IPS DF 19.7 (cell line): ENCODE results near the gene NKTR.

Experiments
- DNase-seq: peaks from one replicate; pipeline ENCODE4 v3.0.0-alpha.2; 2013; ENCODE audit warnings: low read depth, low spot score

NKTR gene

DNA sequence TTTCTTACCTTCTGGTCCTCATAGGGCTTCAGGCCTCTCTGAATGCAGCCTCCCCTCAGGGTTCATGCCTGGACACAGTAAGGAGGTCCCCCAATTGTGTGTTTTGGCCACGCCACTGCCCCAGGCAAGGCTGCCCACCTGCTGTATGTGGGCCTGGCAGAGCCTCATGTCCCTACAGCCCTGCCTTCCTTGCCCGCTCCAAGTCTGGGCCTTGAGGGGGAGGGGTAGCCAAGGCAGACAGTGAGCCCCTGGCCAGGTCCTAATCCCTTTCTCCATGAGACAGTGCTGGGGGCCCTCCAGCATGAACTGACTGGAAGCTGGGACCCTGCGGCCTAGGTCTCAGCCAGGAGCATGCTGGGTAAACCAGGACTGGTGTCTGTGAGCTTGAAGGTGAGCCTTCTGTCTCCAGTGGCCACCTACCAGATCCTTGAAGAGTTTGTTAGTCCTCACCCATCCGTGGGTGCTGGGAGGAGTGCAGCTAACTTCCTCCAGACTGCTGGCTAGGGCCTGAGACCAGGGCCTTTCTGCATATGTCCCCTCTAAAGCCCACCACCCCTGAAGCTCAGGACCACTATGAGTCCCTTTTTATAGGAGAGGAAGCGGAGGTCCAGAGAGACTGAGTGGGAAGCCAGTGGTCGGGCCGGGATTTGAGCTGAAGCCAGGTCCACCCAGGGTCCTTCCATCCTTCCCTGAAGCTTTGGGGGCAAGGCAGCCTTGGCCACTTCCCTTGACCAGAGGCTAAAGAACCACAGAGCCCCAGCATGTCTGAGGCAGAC, 61.7 kb downstream of the NKTR start:
- DNase-seq: no peak

DNA sequence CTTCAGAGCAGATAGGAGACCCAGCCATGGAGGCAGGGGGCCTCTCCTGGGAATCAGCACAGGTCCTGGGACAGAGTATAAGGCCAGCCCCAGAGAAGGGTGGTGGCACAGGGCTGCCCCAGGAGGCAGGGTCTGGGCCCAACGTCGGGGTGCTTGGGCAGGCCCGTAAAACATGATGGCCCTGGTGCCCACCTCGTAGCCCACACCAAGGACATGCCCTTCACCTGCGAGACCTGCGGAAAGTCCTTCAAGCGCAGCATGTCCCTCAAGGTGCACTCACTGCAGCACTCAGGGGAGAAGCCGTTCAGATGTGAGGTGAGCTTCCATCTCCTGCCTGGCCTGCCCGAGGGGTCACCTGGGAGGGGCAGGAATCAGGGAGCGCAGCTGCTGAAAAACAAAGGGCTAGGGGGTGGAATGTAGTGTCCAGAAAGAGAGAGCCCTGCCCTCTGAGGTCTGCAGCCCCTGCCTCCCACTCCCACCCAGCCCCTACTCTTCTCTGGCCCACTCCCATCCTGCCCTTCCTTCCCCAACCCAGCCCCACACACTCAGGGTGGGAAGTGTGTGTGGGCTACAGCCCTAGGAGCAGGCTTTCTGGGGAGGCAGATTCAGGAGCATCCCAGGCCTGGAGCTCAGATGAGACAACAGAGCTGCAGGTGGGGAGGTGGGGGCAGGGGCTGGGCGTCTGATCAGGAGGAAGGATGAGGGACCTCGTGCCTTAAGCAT, 62.5 kb downstream of the NKTR start:
- DNase-seq: no peak

DNA sequence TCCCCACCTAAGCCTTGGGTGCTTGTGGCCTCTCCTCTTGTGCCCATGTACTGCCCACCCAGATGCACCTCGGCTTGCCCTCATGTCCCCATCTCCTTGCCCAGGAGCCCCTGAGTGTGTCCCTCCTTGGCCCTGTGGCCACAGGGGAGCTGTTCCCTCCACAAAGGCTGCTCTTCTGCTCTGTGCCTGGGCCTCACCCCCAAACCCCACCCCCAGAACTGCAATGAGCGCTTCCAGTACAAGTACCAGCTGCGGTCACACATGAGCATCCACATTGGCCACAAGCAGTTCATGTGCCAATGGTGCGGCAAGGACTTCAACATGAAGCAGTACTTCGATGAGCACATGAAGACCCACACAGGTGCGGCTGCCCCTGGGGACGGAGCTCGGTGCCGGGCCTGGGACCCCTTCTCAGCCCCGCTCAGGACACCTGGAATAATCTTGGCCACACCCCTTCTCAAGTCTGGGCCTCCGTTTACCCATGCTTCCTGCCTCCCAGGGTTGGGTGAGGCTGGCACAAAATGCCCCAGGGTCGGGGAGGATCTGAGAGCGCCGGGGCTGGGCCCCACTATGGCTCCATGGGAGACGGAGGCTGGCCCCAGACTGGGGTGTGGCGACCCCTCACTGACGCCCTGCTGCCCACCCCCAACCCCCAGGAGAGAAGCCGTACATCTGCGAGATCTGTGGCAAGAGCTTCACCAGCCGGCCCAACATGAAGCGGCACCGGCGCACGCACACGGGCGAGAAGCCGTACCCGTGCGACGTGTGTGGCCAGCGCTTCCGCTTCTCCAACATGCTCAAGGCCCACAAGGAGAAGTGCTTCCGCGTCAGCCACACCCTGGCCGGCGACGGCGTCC, 63.3 kb downstream of the NKTR start:
- DNase-seq: no peak

DNA sequence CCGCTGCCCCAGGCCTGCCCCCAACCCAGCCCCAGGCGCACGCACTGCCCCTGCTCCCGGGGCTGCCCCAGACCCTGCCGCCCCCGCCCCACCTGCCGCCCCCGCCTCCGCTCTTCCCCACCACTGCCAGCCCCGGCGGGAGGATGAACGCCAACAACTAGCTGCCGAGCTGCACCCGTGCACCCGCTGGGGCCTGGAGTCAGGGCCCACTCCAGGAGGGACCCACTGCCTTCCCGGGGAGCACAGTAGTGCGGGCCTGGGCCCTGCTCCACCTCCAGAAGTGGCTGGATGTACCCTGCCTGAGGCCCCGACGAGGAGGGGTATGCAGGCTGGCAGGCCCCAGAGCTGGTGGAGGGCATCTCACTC, 63.9 kb downstream of the NKTR start:
- no peak for DNase-seq

DNA sequence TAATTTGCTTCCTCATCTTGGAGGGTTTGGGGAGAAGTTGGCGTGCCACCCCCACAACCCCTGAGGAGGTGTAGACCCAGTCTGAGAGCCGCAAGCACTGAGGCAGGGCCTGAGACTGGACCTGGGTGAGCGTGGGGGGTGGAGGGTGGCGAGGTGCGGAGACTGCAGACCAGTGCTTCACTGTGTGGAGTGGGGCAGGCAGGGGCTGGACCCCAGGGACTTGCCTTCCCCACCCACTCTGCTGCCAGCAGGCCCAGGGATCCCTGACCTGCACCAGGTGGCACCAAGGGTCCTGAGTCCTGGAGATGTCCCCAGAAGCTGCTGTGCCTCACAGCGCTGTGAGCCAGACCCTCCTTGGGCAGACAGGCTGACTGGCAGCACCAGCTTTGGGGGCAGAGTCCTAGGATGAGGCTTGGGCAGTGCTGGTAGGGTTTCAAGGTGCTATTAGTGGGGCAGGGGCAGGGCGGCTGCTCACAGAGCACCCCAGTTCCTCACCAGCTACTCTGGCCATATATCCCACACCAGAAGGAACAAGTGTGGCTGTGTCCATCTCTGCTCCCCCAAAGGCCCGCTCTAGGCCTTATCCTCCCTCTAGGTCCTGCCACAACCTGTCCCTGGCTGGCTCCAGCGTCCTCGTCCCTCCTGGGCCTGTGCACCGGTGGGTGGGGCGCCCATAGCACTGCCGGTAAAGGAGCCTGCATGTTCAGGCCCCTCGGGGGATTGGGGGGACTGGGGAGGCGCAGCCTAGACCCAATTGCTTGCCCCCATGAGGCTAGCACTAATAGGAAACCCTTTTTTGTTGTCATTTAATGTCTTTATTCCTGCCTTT, 64.8 kb downstream of the NKTR start:
- no peak for DNase-seq

- no peak for DNase-seq
Measured at GRCh38 chr3:42666022-42666421, 65.5 kb downstream of the NKTR start.

DNA sequence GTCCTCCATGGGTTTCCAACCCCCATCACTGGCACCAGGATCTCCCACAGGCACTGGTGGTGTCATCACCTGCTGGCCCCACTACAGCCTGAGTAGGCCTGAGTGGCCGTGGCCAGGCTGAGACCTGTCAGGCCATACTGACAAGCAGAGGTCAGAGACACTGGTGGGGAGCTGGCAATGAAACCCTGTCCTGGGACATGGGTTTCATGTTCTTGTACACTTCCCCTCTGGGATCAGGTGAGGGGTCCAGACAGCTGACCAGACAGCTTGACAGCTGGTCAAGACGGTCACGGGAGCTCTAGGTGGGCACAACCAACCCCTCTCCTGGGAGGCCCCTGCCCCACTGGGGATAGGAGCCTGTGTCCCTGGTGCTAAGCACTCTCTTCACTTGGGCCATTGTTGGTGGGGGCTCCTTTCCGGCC, 66.1 kb downstream of the NKTR start:
- no peak for DNase-seq

GRCh38 chr3:42667096-42667522, 66.6 kb downstream of the NKTR start:
- no peak for DNase-seq

DNA sequence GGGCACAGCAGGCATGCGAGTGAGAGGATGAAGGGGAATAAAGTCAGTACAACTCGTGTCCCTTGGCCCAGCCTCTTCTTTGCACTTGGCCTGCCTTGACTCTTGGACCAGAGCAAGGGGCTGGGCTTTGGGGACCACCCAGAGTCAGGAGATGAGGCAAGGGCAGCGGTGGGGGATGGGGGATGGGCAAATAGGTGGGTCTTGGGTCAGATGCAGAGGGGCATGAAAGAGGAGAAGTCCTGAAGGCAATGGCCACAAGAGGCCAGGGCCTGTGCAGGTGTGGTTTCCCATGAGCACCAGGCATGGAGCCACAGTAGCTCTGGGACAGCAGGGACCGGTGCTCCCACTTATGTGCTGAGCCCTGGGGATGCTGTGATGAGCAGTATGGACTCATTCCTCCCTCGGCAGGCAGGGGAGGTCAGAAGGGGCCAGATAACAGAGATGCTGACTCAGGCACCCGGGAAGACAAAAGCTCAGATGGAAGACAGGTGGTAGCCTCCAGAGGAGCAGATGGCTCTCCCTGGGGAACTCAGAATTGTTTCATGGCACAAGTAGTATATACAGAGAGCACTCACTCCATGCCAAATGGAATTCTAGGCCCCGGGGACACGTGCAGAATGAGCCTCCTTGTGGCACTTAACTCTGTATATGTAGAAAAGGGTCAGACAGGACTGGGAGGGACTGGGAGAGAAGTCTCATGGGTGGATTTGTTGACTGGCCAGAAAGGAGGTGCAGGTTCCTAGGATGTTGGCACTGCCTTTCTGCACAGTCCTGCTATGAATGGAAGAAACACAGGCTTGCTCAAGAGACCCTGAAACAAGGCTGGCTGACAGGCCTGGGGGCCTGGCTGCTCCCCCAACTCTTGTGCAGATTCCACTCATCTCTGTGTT, 67.3 kb downstream of the NKTR start:
- no peak for DNase-seq

DNA sequence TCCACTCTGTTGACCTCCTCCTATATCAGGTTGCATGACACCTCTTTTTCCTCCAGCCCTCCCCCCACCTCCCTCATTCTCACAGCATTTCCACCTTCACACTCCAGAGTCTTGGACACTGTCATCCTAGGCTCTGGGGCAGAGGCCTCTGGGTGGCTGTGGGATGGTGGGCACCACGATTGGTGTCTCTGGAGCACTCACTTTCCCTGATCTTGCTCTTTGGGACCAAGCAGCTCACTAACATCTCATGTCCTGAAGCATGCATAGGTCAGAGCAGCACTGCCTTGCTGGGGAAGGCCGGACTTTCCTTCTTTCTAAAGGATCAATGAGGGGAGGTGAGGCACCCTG, 67.9 kb downstream of the NKTR start:
- no peak for DNase-seq

GRCh38 chr3:42668793-42669217, 68.3 kb downstream of the NKTR start:
- no peak for DNase-seq

DNA sequence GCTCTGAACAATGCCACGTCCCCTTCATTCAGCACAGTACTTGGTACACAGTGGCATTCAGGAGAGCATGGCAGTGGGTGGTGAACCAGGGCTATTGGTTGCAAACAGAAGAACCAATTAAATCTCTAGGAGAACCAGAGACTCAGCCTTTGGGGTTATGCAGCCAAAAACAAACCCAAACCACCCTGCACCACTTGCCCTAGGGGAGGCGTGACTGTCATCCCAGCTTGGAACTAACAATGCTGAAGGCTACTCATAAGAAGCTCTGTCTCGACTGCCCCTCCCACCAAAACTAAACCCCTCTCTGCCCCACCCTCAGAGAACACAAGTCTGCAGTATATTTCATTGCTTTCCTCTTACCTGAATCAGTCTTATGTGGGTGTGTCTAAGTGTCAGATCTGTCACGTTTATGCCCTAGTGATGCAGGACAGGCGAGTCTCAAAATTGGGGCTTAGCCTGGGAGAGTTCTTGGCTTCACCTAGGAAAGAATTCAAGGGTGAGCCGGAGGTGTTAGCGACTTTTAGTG, 69.6 kb downstream of the NKTR start:
- DNase-seq: no peak

GRCh38 chr3:42670670-42671069, 70.2 kb downstream of the NKTR start:
- DNase-seq: no peak

DNA sequence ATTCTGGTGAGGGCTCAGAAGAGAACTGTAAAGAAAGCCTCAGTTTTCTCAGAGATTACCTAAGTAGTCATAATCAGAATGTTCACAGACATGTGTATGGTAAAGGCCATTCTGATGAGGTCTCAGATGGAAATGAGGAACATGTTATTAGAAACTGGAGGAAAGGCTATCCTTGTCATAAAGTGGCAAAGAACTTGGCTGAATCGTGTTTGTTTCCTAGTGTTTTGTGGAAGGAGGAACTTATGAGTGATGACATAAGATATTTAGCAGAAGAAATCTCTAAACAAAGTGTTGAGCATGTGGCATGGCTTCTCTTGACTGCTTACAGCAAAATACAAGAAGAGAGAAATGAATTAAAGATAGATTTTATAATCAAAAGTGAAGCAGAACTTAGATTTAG, 72.0 kb downstream of the NKTR start:
- DNase-seq: no peak

GRCh38 chr3:42673082-42673481, 72.6 kb downstream of the NKTR start:
- no peak for DNase-seq

DNA sequence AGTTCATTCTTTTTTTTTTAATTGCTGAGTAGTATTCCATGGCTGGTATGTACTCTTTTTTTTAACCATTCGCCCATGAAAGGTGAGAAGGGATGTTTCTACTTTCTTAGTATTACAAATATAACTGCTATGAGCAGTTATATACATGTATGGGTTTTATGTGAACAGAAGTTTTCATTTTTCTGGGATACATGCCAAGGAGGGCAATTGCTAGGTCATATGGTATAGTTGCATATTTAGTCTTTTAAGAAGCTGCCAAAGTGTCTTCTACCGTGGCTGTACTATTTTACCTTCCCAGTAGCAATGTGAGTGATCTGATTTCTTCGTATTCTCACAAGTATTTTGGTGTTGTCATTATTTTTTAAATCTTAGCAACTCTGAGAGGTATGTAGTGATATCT, 73.7 kb downstream of the NKTR start:
- DNase-seq: no peak

DNA sequence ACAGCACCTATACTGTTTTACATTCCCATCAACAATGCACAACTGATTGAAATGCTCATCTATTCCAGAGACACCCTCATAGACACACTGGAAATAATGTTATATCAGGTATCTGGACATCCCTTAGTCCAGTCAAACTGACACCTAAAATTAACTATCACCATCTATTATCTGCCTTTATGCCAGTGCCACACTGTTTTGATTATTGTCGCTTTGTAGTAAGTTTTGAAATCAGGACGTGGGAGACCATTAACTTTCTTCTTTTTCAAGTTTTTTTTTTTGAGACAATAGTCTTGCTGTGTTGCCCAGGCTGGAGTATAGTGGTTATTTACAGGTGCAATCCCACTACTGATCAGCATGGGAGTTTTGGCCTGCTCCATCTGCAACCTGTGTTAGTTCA, 75.4 kb downstream of the NKTR start:
- no peak for DNase-seq

DNA sequence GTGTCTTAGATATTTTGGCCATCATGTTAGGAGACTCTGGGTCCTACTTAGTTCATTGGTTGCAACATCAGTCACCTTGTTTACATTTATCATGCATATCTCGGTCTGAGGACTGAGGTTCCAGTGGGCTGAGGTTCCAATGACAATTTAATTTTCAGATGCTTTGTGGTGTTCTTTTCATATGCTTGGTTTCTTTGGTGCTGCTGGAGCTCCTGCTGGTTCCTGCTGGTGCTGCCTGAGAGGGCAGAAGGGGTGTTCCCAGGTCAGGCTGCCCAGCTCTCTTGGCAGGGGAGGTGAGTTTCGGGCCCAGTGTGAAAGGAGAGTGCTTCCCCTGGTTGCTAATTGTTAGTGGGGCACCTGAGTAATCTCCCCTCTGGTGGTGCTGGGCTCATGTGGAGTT, 78.0 kb downstream of the NKTR start:
- DNase-seq: no peak

DNA sequence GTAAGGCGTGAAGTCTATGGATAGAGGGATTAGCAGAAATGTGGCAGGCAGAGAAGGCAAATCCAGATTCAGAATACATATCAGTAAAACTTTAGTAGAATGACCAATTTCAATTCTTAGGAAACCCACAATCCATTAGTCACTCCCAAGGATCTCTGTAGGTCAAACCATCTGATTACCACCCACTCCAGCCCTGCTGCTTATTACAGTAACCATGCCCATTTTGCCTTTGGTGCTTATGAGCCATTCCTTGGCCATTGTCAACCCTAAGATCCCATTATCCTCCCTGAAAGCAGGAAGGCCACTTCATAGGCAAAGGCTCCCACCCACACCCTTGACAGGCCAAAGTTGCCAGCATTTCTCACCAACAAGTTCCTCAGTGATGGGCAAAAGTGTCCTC, 79.8 kb downstream of the NKTR start:
- no peak for DNase-seq

GRCh38 chr3:42680806-42681205, 80.3 kb downstream of the NKTR start:
- no peak for DNase-seq
